Cardiac muscle cell (in vitro differentiated cells and primary cell): ENCODE results near the gene TMEM178A. TPM values are rescaled to one million over a fixed set of nuclear protein-coding genes. Genes with fewer than 3 reads are reported as not detected.

Source experiments
- DNase-seq, 2 donors: peaks; one replicate each; pipeline versions ENCODE4 v3.0.0 to v3.0.0-alpha.2; 2010 to 2017; ENCODE audit warnings: low read depth in 1 of 2, low spot score in 1 of 2
- H3K27ac ChIP-seq: fragments of 200-600 bp; sonication (generic); 2 replicates; pipeline ENCODE4 v1.5.1; 2016
- H3K27me3 ChIP-seq: fragments of 200-600 bp; sonication (generic); 2 replicates; pipeline ENCODE4 v1.6.0; 2016; ENCODE audit warnings: control low read depth
- H3K36me3 ChIP-seq: fragments of 200-600 bp; sonication (generic); 2 replicates; pipeline ENCODE4 v1.5.1; 2016; ENCODE audit warnings: control low read depth
- H3K4me1 ChIP-seq: fragments of 200-600 bp; sonication (generic); 2 replicates; pipeline ENCODE4 v1.8.1; 2017; ENCODE audit warnings: low read depth, mild to moderate bottlenecking, mixed run types
- H3K4me3 ChIP-seq: fragments of 200-600 bp; sonication (generic); 2 replicates; pipeline ENCODE4 v1.5.1; 2016; ENCODE audit warnings: mild to moderate bottlenecking
- H3K9me3 ChIP-seq: fragments of 200-600 bp; sonication (generic); 2 replicates; pipeline ENCODE4 v1.5.1; 2017; ENCODE audit warnings: low read depth, mild to moderate bottlenecking, control low read depth
- CTCF ChIP-seq: IDR thresholded peaks from 2 replicates; pipeline ENCODE4 v1.5.1; 2012; ENCODE audit warnings: low read depth, mild to moderate bottlenecking, low read length
- polyA plus RNA-seq: library from polyadenylated mRNA; unstranded; fragments of >200 nt; fragmentation: Nextera tagmentation; extraction: Ambion mirVana; gene quantifications from 2 replicates; pipeline ENCODE4 v1.2.1, GENCODE V29; 2016
- total RNA-seq: library from RNA; depleted of rRNA; stranded (reverse); fragments of >200 nt; gene quantifications from 2 replicates; pipeline ENCODE4 v1.2.3, GENCODE V29; 2016

TMEM178A gene
- total and polyA plus RNA-seq, 2 experiments from 2014 or later, result 13.4 to 22.5 TPM

DNA sequence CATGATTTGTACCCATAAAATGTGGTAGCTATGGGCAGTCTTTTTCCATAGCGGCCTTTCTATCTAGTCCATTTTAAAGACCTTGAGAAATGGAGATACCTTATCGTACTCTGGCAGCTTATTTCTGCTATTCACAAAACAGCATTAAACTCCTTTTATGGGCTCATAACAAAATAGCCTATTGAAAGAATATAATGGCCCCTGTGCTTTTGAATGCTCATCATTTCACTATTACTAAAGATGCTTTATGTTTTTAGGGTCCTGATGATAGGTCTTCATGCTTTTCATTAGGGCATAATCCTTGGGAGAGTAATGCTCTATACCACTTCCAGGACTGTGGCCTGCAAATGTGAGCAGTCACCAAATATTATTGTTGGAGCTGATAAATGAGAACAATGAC is 7.3 kb upstream of the TMEM178A start:
- Histone ChIP-seq H3K4me1 (no peaks in the 10 kb centered on the region), H3K9me3 (no peaks in the 10 kb centered on the region), H3K36me3 (no peaks in the 10 kb centered on the region), H3K27me3 (no peaks in the 10 kb centered on the region), H3K27ac (no peak overlapping the region), H3K4me3 (no peak overlapping the region)
- DNase-seq, result no peak
- no peak for TF ChIP-seq CTCF

DNA sequence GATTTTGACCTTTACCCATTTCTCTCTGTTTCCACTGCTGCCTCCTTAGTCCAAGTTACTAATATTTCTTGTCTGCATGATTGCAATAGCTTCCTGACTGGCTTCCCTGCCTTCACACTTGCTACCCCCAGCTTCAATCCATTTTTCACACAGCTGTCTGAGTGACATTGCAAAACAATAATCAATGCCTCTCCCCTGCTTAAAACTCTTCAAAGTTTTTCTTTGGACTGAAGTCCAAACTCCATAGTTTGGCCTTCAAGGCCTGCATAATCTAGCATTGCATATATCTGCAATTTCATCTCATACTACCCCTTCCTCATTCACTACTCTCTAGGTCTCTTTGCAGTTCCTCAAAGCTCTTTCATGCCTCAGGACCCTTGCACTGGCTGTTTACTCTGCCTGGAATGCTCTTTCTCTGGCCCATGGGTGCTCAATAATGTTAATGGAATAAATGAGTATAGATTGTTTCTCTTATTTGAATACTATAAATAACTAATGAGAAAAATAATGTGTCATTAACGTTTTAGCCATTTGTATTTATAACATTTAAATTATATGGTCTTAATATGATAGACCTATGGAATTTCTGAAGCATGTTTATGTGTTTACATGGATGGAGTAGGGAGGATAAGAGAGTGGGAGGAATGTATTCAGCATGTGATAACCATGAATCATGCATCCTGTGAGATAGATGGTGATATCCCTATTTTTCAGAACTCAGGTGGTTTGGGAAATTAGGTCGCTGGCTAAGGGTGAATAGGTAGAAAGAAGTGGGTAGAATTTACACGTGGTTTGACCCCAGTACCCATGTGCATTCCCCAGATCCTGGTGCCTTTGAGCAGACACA is 5.7 kb upstream of the TMEM178A start:
- Histone ChIP-seq H3K4me3 (no peak overlapping the region), H3K36me3 (no peaks in the 10 kb centered on the region), H3K27ac (no peak overlapping the region), H3K4me1 (peaks cover 10% of the 10 kb centered on the region), H3K9me3 (no peaks in the 10 kb centered on the region), H3K27me3 (no peaks in the 10 kb centered on the region)
- no peak for DNase-seq
- no peak for TF ChIP-seq CTCF

DNA sequence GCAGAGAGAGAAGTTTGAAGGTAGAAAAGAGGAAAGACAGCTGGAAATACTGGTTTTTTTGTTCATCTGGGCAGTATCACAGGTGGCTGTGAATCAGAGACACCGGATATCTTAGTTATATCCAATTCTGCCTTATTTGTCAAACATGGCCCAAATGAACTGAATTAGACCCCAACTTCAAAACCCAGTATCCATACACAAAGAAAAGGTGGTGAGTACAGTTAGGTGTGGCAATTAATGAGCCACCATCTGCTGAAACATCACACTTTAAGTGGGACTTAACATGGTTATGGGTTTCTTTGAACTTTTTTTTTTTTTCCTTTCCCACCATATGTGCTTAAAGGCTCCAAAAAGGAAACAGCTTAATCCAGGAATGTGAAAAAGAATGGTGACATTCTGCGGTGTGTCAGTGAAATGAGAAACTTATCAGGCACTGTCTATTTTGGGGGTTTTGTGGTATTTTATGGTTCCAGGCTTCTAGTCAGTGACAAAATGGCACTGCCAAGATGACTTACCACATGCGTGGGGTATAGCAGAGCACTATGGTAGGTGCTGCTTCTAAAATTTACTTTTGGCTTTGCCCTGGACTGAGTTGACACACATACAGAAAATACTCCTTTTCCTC is 5.0 kb upstream of the TMEM178A start:
- TF ChIP-seq CTCF, result no peak
- H3K36me3 ChIP-seq, result no peaks in the 10 kb centered on the region
- no peak overlapping the region for H3K27ac ChIP-seq
- no peak overlapping the region for H3K4me3 ChIP-seq
- no peak for DNase-seq
- H3K27me3 ChIP-seq, result no peaks in the 10 kb centered on the region
- no peaks in the 10 kb centered on the region for H3K9me3 ChIP-seq
- peaks cover 10% of the 10 kb centered on the region for H3K4me1 ChIP-seq

- peaks cover 14% of the 10 kb centered on the region for H3K4me1 ChIP-seq
- H3K4me3 ChIP-seq, result no peak overlapping the region
- no peaks in the 10 kb centered on the region for H3K9me3 ChIP-seq
- peaks cover 5% of the 10 kb centered on the region for H3K27me3 ChIP-seq
- TF ChIP-seq CTCF, result no peak
- no peak overlapping the region for H3K27ac ChIP-seq
- no peak for DNase-seq
- H3K36me3 ChIP-seq, result no peaks in the 10 kb centered on the region
These were observed 3.9 kb upstream of the TMEM178A start for GRCh38 chr2:39661826-39662225.

DNA sequence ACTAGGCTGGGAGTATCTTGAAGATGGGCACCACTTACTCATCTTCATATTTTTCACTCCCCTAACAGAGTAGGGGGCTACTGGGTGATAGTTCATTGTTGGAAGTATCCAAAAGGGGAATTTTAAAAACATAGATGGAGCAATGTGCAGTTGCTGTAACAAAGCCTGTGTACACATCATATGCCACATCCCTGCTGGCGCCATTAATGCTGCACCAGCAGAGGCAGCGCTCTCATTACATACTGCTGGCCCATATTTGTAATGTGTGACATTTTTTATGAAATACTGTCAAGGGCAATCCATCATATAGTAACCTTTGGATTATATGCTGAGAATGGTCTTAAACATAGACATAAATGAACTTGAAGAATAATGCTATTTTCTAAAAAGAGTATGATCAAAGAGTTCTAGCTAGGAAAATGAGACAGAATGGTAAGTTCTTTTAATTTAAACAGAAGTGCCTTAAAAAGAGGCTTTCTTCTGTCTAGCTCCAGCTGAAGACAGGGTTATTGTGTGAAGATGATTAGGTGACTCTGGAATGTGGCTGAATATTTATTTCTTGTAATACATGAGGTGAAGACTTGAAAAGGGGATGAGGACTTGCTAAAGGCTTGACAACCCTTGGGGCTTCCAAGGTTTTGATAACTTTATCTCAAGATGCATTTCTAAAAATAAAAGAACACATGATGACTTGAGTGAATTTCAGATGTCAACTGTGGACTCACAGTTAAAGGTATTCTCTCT is 2.4 kb upstream of the TMEM178A start:
- H3K36me3 ChIP-seq, result no peaks in the 10 kb centered on the region
- H3K27ac ChIP-seq, result no peak overlapping the region
- H3K27me3 ChIP-seq, result peaks cover 20% of the 10 kb centered on the region
- DNase-seq, result no peak
- no peak for TF ChIP-seq CTCF
- no peak overlapping the region for H3K4me3 ChIP-seq
- peaks cover 22% of the 10 kb centered on the region for H3K4me1 ChIP-seq
- H3K9me3 ChIP-seq, result no peaks in the 10 kb centered on the region
